ENCODE results near the gene OIT3. TPM values are rescaled to one million over a fixed set of nuclear protein-coding genes. Genes with fewer than 3 reads are reported as not detected.
A peak's percentile ranks its signal among the peaks of the same experiment; 100 is the strongest.

The OIT3 gene
- polyA plus RNA-seq, 2 of the 4 experiments (the other 2 are of a cell fraction) = 0.06 to 0.08 TPM

GRCh38 chr10:72954230-72954595 lies 60.7 kb downstream of the OIT3 start:
- FAIRE-seq = no peak
- Histone ChIP-seq H3K4me1 (no peaks in the 10 kb centered on the region), H3K4me2 (no peak overlapping the region), H3K4me3 (no peak overlapping the region), H3K9me3 (no peaks in the 10 kb centered on the region), H3K27ac (no peak overlapping the region)
- peak in 1 of 2 experiments; percentile 30; a peak in 1 of 6 replicates for ATAC-seq
- 77% methylated on average over 8 of the region's 8 CpGs for WGBS (ENCODE audit: missing lambda C conversion rate)
- no peak for TF ChIP-seq EHMT2 (IDR thresholded peaks at IDR 0.05; ENCODE audit: low read depth)
- no peak for TF ChIP-seq PHF8 (IDR thresholded peaks at IDR 0.05; ENCODE audit: borderline replicate concordance, low read depth)
- no peak for TF ChIP-seq TP53 (CRISPR knock-in tag; IDR thresholded peaks at IDR 0.05)
- no peak for TF ChIP-seq FOXS1 (CRISPR knock-in tag; IDR thresholded peaks at IDR 0.05)
- TF ChIP-seq ESRRA (IDR thresholded peaks at IDR 0.05; ENCODE audit: borderline replicate concordance, low read length) = no peak
- no peak for TF ChIP-seq EP300 (IDR thresholded peaks at IDR 0.05)
- TF ChIP-seq ZSCAN20 (CRISPR knock-in tag; IDR thresholded peaks at IDR 0.05) = no peak
- no peak for TF ChIP-seq RNF2 (IDR thresholded peaks at IDR 0.05; ENCODE audit: borderline replicate concordance, low read depth)
- ChIA-PET CTCF (interaction anchor here (1.3 kb wide), 1 partner anchor 43 kb away, joined by 3 read pairs; no protein-coding TSS in a partner anchor), POLR2A (no interaction called here)
- DNase-seq (ENCODE audit: low read depth in 1 of 2, low spot score in 1 of 2) = no peak

- CTCF ChIA-PET = interaction anchor here (1.3 to 1.7 kb wide), 2 partner anchors 10 to 43 kb away, joined by 3 to 4 read pairs; no protein-coding TSS in a partner anchor
- ATAC-seq (peak; percentile 53 to 57; a peak in 2 of 6 replicates), FAIRE-seq (no peak), DNase-seq (ENCODE audit: low read depth in 1 of 2, low spot score in 1 of 2) (no peak)
- Histone ChIP-seq H3K9me3 (no peaks in the 10 kb centered on the region), H3K4me2 (no peak within 1 kb of the TSS), H3K4me1 (no peaks in the 10 kb centered on the region), H3K27ac (no peak within 1 kb of the TSS), H3K4me3 (no peak within 1 kb of the TSS)
- 82% methylated on average over 12 of the region's 12 CpGs for WGBS (ENCODE audit: missing lambda C conversion rate)
- POLR2A ChIA-PET = interaction anchor here (0.5 kb wide), 1 partner anchor 15 kb away, joined by 3 read pairs; no protein-coding TSS in a partner anchor
- TF ChIP-seq MAZ (IDR thresholded peaks at IDR 0.05; ENCODE audit: borderline replicate concordance, low read depth, low read length) = no peak
- TF ChIP-seq CEBPB (IDR thresholded peaks at IDR 0.05) = no peak
- TF ChIP-seq PHF8 (IDR thresholded peaks at IDR 0.05; ENCODE audit: borderline replicate concordance, low read depth) = no peak
- no peak for TF ChIP-seq KDM1A (IDR thresholded peaks at IDR 0.05; ENCODE audit: low read depth)
Measured at GRCh38 chr10:72954596-72955554, 61.3 kb downstream of the OIT3 start, which contains the start of gene PLA2G12B. Gene PLA2G12B (minus strand): TSS chr10:72954806. CDS start chr10:72954685, 121 bp downstream.

- TF ChIP-seq FOXS1 (CRISPR knock-in tag; IDR thresholded peaks at IDR 0.05) = no peak
- no peak for TF ChIP-seq EHF (CRISPR knock-in tag; IDR thresholded peaks at IDR 0.05)
- no peak for TF ChIP-seq HMGXB4 (CRISPR knock-in tag; IDR thresholded peaks at IDR 0.05; ENCODE audit: borderline replicate concordance)
- TF ChIP-seq EHMT2 (IDR thresholded peaks at IDR 0.05; ENCODE audit: low read depth) = no peak
- no peak for TF ChIP-seq CBX2 (IDR thresholded peaks at IDR 0.05; ENCODE audit: borderline replicate concordance, low read depth)
- no peak for TF ChIP-seq TP53 (CRISPR knock-in tag; IDR thresholded peaks at IDR 0.05)
- TF ChIP-seq NPAS2 (CRISPR knock-in tag; IDR thresholded peaks at IDR 0.05; ENCODE audit: borderline replicate concordance) = no peak
- TF ChIP-seq POLR2AphosphoS2 (conservative IDR thresholded peaks at IDR 0.05; ENCODE audit: low read length) = no peak
- TF ChIP-seq TFCP2L1 (CRISPR knock-in tag; IDR thresholded peaks at IDR 0.05) = no peak
- TF ChIP-seq JUNB (IDR thresholded peaks at IDR 0.05) = no peak
- no peak for TF ChIP-seq SREBF2 (IDR thresholded peaks at IDR 0.05)
- TF ChIP-seq HOXA7 (CRISPR knock-in tag; IDR thresholded peaks at IDR 0.05) = no peak
- FAIRE-seq (no peak), ATAC-seq (no peak), DNase-seq (ENCODE audit: low read depth in 1 of 2, low spot score in 1 of 2) (no peak)
- H3K9me3 ChIP-seq = no peaks in the 10 kb centered on the region
- H3K4me1 ChIP-seq = no peaks in the 10 kb centered on the region
- CTCF ChIA-PET = interaction anchor here (0.7 to 1.9 kb wide), 3 partner anchors 11 to 591 kb away, joined by 3 to 4 read pairs (median 4); no protein-coding TSS in a partner anchor
- POLR2A ChIA-PET = no interaction called here
- H3K4me2 ChIP-seq = no peak overlapping the region
- H3K4me3 ChIP-seq = no peak overlapping the region
- H3K27ac ChIP-seq = no peak overlapping the region
Measured at GRCh38 chr10:72956001-72956400, 62.5 kb downstream of the OIT3 start.

Measured in A549 (cell line).